Neutrophil (primary cell): ENCODE measurements around the gene CD9.

Source experiments
- H3K27ac ChIP-seq: fragments of 200-600 bp; sonication (generic); 2 replicates; pipeline ENCODE4 v1.5.1; 2016; ENCODE audit warnings: mild to moderate bottlenecking, moderate library complexity
- H3K27me3 ChIP-seq: fragments of 200-600 bp; sonication (generic); 2 replicates; pipeline ENCODE4 v1.6.0; 2016; ENCODE audit warnings: mild to moderate bottlenecking
- H3K36me3 ChIP-seq: fragments of 200-600 bp; sonication (generic); 2 replicates; pipeline ENCODE4 v1.5.1; 2017
- H3K4me1 ChIP-seq, 2 experiments: fragments of 200-600 bp in 1 of 2; sonication (generic) in 1 of 2; 1 replicate in 1 of 2; 2 replicates in 1 of 2; pipeline versions ENCODE4 v1.5.1 to v1.6.1; 2013 to 2016; ENCODE audit warnings: low read depth in 1 of 2, low read length in 1 of 2, mild to moderate bottlenecking in 1 of 2, moderate library complexity in 1 of 2; ENCODE audit not compliant: control insufficient read depth in 1 of 2, insufficient read depth in 1 of 2
- H3K4me3 ChIP-seq, 2 experiments: fragments of 200-600 bp in 1 of 2; sonication (generic) in 1 of 2; 1 replicate in 1 of 2; 2 replicates in 1 of 2; pipeline ENCODE4 v1.5.1; 2013 to 2016; ENCODE audit warnings: low read depth in 1 of 2, low read length in 1 of 2, mild to moderate bottlenecking in 1 of 2, moderate library complexity in 1 of 2
- H3K9me3 ChIP-seq: fragments of 200-600 bp; sonication (generic); 2 replicates; pipeline ENCODE4 v1.5.1; 2016
- TF ChIP-seq, protein P1 (sequence below): fragments of 200-600 bp; sonication (generic); IDR thresholded peaks from 2 replicates; pipeline ENCODE4 v1.5.1; 2016; ENCODE audit warnings: antibody characterized with exemption

CD9 gene

DNA sequence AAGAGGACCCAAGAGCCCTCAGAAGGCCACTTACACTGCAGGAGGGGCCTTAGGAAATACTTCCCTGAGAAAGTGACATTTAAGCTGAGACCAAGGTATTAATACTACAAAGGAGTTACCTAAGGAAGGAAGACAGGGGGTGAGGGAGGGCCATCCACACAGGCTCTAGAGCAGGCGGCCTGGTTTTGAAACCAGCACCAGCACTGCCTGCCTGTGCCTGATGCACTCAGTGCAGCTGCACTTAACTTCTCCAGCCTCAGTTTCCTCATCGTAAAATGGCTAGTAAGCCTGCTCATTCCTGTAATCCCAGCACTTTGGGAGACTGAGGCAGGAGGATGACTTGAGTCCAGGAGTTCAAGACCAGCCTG is 64.8 kb downstream of the CD9 start:
- TF ChIP-seq, protein P1, sequence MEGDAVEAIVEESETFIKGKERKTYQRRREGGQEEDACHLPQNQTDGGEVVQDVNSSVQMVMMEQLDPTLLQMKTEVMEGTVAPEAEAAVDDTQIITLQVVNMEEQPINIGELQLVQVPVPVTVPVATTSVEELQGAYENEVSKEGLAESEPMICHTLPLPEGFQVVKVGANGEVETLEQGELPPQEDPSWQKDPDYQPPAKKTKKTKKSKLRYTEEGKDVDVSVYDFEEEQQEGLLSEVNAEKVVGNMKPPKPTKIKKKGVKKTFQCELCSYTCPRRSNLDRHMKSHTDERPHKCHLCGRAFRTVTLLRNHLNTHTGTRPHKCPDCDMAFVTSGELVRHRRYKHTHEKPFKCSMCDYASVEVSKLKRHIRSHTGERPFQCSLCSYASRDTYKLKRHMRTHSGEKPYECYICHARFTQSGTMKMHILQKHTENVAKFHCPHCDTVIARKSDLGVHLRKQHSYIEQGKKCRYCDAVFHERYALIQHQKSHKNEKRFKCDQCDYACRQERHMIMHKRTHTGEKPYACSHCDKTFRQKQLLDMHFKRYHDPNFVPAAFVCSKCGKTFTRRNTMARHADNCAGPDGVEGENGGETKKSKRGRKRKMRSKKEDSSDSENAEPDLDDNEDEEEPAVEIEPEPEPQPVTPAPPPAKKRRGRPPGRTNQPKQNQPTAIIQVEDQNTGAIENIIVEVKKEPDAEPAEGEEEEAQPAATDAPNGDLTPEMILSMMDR = no peak
- Histone ChIP-seq H3K4me3 (no peak overlapping the region), H3K36me3 (no peaks in the 10 kb centered on the region), H3K9me3 (no peaks in the 10 kb centered on the region), H3K27me3 (no peaks in the 10 kb centered on the region), H3K27ac (no peak overlapping the region), H3K4me1 (peaks cover 5 to 9% of the 10 kb centered on the region in 2 experiments)

DNA sequence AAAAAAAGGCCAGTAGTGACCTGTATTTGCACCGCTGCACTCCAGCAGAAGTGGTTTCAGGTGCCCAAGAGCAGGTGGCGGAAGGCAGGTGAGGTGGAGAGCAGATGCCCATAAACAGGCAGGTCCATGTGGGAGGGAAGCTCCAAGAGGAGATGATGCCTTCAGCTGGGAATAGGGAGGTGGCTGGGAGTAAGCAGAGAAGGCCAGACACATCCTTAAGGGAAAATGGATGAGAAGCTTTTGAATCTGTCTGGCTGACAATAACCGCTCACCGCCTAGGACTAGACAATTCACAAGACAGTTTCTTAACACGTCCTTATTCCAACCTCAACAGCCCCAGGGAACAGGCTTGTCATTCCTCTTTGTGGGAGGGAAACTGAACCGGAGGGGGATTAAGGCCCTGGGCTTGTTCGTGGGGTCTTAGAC is 66.4 kb downstream of the CD9 start:
- Histone ChIP-seq H3K4me1 (peaks cover 5 to 9% of the 10 kb centered on the region in 2 experiments), H3K27ac (no peak overlapping the region), H3K36me3 (no peaks in the 10 kb centered on the region), H3K9me3 (no peaks in the 10 kb centered on the region), H3K4me3 (no peak overlapping the region), H3K27me3 (no peaks in the 10 kb centered on the region)
- TF ChIP-seq, protein P1 = no peak

DNA sequence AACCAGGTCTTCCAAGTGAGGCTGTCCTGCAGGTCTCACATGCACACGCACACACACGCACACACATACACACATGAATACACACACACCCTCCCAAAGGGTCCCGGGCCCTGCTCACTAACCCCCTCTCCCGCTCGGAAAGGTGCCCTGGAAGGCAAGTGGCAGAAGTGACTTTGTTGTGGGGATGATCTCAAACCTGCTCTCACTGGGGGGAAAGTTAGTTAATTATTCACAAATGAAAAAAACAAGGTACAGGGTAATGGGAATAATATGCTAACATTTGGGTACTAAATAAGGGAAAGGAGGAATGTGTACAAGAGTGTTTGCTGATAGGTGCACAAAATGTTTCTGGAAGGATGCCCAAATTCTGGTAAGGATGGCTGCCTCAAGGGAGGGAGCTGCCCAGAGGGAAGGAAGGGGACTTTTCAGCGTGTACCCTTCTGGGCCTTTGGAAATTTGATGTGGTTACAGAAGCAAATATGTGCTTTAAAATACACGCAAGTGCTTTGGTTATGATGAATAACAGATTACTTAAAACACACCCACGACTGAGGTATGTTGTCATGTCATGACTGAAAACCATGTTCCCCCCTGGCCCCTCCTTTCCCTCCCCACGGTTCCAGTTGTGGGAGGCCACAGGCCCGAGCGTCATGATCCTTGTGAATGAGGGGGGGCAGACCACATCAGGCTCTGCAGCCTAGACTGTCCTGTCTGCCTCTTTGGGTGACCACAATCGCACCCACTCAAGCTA is 66.9 kb downstream of the CD9 start:
- Histone ChIP-seq H3K27me3 (peaks cover under 1% of the 10 kb centered on the region), H3K9me3 (no peaks in the 10 kb centered on the region), H3K4me3 (no peak overlapping the region), H3K4me1 (peaks cover 5 to 9% of the 10 kb centered on the region in 2 experiments), H3K36me3 (no peaks in the 10 kb centered on the region), H3K27ac (no peak overlapping the region)
- TF ChIP-seq, protein P1 = no peak

DNA sequence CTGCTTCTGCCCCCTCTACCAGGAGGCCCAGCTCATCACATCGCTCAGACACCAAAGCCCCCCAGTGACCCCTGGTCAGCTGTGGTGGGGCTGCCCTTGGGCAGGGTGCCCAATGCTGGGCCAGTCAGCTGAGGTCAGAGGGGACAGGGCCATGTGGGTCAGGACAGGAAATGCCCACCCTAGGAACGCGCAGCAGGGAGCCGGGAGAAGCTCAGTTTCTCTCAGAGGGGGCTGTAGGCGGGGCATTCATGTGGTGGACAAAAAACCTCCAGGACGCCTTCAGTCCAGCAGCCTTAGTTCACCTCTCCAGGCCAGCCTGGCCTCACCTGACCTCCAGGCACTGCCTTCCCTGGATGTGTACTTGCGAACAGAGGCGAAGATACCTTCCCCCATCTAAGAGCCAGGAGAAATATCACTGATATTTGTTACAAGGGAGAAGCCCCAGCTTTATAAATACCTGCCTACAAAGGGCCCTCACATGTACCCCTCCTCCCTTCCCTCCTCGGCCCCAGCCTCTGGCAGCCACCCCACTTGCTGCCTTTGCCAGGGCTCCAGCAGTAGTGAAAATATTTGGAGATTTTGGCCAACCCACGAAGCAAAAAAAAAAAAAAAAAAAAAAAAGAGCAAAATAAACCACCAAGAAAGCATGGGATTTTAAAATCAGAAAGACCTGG is 68.4 kb downstream of the CD9 start:
- Histone ChIP-seq H3K4me1 (no peaks in the 10 kb centered on the region), H3K36me3 (no peaks in the 10 kb centered on the region), H3K4me3 (no peak overlapping the region), H3K9me3 (no peaks in the 10 kb centered on the region), H3K27ac (no peak overlapping the region), H3K27me3 (peaks cover 5% of the 10 kb centered on the region)
- TF ChIP-seq, protein P1 = no peak

DNA sequence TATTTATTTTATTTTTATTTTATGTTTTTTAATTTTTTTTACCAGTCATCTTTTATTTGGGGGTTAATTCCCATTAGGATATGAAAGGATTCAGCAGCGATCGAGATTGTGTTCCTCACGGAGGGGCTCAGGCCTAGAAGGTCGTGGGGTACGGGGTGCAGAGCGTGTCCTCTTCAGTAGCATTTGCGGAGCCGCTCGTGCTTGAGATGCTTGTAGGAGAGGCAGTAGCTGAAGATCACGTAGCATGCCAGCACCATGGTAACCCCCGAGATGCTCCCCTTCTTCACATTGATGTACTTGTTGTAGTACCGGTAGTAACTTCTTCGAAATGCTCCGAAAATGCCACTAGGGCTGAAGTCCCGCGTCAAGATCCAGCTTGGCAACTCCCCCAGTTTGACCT is 69.8 kb downstream of the CD9 start:
- Histone ChIP-seq H3K36me3 (no peaks in the 10 kb centered on the region), H3K27me3 (peaks cover 15% of the 10 kb centered on the region), H3K4me1 (no peaks in the 10 kb centered on the region), H3K9me3 (no peaks in the 10 kb centered on the region), H3K27ac (no peak overlapping the region), H3K4me3 (no peak overlapping the region)
- TF ChIP-seq, protein P1 = no peak
